NCI-H187 (cell line): ENCODE results near the gene CFDP1.
"Not testable (repeated sequence)": the region's sequence is repeated elsewhere in the genome, so short reads cannot be mapped to it uniquely, and the experiment has no call there.

Source experiments
- DNase-seq, 2 experiments: peaks; one replicate each; lab custom pipeline; 2025; lab: John Stamatoyannopoulos, UW

The CFDP1 gene

GRCh38 chr16:75293173-75293572, 140.1 kb downstream of the CFDP1 start:
- DNase-seq, result no peak

- no peak for DNase-seq
These were observed 140.6 kb downstream of the CFDP1 start for GRCh38 chr16:75292691-75293090.

DNA sequence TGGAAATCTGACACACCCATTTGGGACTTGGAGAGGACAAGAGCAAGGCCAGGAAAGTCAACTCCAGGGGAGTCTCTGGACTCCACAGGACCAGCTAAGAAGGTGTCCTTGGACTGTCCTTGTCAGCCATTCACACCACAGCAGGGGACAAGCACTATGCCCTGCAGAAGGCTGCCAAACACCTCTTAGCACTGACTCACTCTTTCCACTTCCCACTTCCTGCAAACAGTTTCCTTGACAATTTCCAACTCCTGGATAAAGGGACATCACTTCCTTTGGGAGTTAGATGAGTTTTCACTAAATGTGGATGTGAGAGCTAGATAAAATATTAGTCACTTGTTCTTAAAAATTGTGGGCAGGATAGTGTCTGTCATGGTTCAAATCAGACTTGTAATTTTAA, 144.1 kb downstream of the CFDP1 start:
- no peak for DNase-seq

GRCh38 chr16:75288596-75289120, 144.6 kb downstream of the CFDP1 start:
- no peak for DNase-seq

DNA sequence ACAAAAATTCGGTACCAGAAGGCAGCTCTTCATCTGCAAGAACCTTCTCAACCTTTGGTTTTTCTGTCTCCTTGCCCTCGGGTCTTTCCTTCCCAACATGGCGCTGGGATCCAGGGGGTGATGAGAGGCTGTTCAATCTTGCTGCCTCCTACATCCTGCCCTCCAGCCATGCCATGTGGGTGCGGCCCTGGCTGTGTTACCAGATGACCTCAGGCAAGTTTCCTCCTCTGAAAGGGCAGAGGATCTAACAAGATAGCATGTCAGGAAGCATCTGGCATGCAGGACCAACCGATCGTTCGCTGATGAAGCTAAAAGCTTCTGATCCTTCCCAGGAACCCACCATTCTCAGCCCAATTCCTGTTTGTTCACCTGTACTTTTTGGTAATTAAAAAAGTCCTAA, 145.1 kb downstream of the CFDP1 start:
- DNase-seq, result no peak

GRCh38 chr16:75287708-75288107, 145.6 kb downstream of the CFDP1 start:
- DNase-seq, result no peak

DNA sequence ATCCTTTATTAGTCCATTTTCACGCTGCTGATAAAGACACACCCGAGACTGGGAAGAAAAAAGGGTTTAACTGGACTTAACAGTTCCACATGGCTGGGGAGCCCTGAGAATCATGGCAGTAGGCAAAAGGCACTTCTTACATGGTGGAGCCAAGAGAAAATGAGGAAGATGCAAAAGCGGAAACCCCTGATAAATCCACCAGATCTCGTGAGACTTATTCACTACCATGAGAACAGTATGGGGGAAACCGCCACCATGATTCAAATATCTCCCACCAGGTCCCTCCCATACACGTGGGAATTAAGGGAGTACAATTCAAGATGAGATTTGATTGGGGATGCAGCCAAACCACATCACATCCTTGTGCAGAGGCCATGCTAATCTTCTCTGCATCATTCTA, 146.9 kb downstream of the CFDP1 start:
- no peak for DNase-seq

DNA sequence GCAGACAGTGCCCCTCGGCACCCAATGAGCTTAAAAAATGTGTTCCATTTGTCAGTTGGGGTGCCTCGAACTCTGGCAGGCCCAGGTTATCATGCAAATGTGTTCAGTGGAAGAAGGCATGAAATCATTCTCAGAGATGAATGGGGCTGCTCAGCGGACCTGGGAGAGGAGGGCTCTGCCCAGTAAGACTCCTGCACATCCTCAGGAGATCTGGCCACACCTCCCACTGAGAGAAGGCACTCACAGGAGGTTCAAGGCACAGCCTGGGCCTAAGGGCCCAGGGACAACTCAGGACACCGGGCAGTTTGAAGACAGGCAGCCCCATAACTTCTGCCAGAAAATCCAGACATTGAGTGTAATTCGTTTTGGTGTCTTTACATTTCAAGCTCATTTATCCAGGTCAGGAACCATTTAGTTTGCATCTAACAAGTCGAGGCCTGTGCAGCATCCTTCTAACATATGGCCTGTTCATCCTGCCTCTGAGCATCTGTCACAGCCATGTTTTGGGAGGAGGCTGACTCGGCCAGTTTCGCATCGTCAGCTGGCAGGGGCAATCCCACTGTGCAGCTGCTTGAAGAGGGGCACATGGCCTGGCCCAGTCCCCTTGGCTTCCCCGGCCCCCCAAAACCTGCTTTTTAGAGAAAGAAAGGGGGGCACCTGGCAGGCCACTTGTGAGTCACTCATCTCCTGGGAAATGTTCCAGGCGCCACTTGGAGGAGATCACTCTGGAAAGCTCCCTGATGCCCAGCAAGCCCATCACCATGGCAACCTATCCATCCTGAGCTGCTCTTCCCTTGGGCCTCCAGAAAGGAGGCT, 150.6 kb downstream of the CFDP1 start:
- no peak for DNase-seq

DNA sequence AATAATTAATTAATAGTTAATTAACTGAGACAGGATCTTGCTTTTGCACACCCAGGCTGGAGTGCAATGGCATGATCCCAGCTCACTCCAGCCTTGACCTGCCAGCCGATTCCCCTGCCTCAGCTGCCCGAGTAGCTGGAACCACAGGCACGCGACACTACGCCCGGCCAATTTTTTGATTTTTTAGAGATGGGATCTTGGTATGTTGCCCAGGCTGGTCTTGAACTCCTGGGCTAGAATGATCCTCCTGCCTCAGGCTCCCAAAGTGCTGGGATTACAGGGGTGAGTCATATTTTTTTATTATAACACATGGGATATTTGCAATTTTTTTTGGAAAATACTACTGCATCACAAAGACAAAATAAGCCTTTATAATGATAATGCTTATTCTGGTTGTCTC, 151.5 kb downstream of the CFDP1 start:
- no peak for DNase-seq

DNA sequence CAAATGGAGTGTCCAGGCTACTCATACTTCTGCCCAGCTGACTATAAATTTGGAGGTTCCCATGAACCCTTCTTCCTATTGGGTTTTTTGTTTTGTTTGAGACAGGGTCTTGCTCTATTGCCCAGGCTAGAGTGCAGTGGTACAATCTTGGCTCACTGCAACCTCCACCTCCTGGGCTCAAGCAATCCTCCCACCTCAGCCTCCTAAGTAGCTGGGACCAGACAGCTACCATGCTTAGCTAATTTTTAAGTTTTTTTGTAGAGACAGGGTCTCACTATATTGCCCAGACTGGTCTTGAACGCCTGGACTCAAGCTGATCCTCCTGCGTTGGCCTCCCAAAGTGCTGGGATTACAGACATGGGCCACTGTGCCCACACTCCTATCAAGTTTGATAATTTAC, 152.3 kb downstream of the CFDP1 start:
- DNase-seq, result not testable (repeated sequence)

DNA sequence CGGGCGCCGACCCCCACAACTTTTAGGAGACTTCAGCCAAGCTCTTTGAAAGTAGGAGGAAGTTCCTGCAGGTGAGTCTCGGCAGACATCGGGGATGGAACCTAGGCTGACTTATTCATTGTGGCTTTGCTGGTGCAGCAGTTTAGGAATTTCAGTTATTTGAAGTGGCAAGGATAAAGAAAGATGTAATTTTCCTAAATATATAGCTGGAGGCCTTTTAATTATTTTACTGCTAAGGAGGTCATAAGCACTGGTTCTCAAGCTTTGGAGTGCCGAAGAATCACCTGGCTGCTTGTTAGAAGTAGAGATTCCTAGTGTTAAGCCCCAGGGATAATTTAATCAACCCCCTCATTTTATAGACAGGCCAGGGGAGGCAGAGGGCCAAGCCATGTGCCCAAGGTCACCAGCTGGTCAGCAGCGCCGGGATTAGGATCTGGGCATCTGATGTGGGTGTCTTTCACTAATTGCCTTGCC, 152.9 kb downstream of the CFDP1 start:
- DNase-seq, result no peak

- no peak for DNase-seq
These were observed 154.0 kb downstream of the CFDP1 start for GRCh38 chr16:75279305-75279704.

DNA sequence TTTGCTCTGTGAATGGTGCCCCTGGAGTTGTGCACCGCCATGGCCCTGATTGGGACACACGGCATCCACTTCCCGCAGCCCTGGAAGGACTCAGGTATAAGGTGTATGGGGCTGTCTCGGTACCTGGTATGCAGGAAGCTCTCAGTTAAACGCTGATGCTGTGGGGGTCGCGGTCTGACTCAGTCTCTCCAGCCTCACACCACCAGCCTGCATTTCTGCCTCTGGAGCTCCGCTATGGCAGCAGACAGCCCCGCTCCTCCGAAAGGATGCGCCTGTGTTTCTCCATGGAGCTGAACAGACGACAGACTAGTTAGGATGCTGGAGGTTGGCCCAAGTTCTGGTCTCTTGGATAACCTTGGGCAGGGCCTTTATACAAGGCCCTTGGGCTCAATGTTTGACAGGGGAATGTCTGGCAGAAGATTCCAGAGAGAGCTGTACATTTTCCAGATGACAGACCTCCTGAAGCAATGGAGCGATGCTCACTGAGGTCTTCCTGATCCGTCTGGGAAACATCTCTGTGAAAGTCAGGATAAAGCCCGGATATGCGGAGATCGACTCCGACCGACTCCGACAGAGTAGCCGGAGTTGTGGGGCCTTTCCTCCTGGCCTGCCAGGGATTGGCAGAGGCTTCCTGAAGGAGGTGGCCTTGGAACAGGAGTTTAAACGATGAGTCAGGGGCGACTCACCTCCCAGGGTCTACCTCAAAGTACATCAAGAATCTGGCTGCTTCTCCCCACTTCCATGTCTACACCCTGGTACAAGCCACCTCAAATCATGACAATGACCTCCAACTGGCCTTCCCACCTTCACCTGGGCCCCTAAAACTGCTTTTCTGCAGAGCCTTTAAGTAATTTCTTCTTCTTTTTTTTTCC, 160.0 kb downstream of the CFDP1 start:
- DNase-seq, result no peak

DNA sequence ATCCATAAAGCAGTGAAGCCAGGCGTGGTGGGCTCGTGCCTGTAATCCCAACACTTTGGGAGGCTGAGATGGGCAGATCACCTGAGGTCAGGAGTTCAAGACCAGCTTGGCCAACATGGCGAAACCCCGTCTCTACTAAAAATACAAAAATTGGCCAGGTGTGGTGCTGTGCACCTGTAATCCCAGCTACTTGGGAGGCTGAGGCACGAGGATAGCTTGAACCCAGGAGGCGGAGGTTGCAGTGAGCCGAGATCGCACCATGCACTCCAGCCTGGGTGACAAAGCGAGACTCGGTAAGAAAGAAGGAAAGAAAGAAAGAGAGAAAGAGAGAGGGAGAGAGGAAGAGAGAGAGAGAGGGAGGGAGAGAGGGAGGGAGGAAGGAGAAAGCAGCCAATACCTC, 160.7 kb downstream of the CFDP1 start:
- not testable (repeated sequence) for DNase-seq

GRCh38 chr16:75272097-75272551, 161.2 kb downstream of the CFDP1 start:
- DNase-seq, result no peak

GRCh38 chr16:75271441-75272096, 161.7 kb downstream of the CFDP1 start:
- DNase-seq, result no peak

- not testable (repeated sequence) for DNase-seq
These were observed 163.9 kb downstream of the CFDP1 start for GRCh38 chr16:75269358-75269757.

- DNase-seq, result peak; percentile 26 to 58
These were observed 165.6 kb downstream of the CFDP1 start for GRCh38 chr16:75267631-75268264.

GRCh38 chr16:75266738-75267630, 166.3 kb downstream of the CFDP1 start:
- DNase-seq, result no peak

DNA sequence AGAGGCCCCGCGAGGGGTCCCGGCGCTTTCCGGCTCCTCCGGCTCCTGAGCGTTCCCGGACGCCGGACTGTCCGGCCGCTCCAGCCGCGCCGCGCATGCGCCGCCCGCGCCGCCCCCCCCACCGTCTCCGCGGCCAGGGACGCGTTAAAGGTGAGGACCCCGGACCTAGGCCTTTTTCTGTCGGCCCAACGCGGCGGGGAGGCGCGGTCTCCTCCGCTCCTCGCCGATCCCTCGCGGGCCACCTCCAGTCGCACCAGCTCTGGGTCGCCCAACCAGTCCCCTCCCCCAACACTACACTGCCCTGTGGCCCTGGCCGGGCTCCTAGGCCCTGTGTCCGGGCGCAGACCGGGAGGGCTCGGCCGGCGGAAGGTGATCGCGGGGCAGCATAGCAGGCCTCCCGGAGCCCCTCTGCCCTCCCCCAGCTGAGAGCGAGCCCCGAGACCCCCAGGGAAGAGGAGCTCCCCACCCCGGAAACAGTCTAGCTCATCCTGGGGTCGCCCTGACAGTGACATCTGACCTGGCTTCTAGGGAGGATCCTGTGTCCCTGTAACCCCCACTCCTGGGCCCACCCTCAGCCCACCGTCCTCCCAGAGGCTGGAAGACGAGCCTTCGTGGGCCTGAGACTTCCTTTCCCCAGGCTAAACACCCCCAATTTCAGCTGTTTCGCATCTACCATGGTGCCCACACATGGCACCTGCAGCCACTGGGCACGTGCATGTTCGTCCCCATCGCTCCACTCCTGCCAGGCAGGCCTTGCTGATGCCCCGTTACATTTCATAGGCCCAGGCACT, 167.2 kb downstream of the CFDP1 start:
- DNase-seq, result peak in 1 of 2 experiments; percentile 44
